NCI-H2196 (cell line): ENCODE measurements around the gene KCTD3.
A peak's percentile ranks its signal among the peaks of the same experiment; 100 is the strongest.

Experiments
- DNase-seq: peaks from one replicate; lab custom pipeline; 2025; ENCODE audit not compliant: unreplicated experiment; lab: John Stamatoyannopoulos, UW

Gene KCTD3

GRCh38 chr1:215555531-215555930 lies 11.6 kb upstream of the KCTD3 start:
- no peak for DNase-seq

DNA sequence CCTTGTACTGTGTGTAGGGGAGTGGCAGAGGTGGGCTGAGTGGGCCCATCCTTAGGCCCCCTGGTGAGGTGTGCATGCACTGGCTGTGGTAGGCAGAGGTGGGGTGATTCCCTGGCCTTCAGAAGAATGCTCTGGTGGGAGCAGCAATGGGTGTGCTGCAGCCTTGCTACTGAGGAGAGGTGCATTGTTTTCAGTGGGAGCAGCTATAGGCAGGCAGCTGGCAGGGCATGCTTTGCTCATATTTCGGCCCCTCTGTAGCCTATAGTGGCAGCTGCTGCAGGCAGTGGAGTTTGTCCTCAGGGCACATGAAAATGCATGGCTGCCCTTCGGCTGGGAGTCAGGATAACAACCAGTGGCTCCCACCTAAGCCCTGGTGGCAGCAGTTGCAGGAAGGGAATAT lies 10.1 kb upstream of the KCTD3 start:
- DNase-seq: no peak

DNA sequence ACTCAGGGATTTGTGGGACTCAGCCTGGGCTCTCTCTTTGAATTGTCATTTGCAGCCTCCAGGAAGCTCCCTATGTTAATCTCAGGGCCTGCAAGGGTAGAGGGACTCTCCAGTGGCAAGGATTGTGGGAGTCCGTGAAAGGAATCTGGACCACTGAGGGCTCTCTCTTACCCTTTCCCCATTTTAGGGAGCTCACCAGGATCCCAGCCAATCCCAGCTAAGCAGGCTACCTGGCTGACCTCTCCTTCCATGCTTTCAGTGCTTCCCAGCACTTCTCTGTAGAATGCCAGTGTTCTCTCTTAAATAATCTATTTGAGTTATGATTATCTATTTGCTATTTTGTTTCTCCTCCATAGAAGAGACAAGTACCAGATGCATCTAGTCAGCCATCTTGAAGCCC lies 9.6 kb upstream of the KCTD3 start:
- no peak for DNase-seq

- DNase-seq: no peak
Observed at GRCh38 chr1:215557992-215558626, 9.0 kb upstream of the KCTD3 start.

- DNase-seq: peak; percentile 56
Observed at GRCh38 chr1:215567491-215568298, 591 bp downstream of the KCTD3 start.

GRCh38 chr1:215568299-215568692 lies 1.2 kb downstream of the KCTD3 start:
- no peak for DNase-seq

- no peak for DNase-seq
Observed at GRCh38 chr1:215569986-215570824, 3.1 kb downstream of the KCTD3 start.

DNA sequence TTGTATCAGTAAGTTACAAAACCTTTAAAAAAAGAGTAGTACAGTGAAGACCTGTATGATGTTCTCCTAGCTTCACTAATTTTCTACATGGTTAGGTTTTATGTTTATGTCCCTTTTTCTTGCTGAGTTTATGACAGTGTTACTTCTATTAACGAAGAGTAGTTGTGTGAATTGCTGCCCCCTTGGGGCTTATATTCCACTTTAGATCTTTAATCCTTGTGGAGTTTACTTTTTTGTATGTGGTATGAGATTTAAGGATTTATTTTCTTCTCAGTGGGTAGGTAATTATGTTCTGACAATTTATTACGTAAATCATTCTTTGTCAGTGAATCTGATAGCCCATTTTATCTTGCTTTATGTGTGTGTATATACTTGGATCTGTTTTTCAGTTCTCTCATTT lies 14.8 kb downstream of the KCTD3 start:
- DNase-seq: no peak

GRCh38 chr1:215583185-215583749 lies 16.2 kb downstream of the KCTD3 start:
- no peak for DNase-seq

DNA sequence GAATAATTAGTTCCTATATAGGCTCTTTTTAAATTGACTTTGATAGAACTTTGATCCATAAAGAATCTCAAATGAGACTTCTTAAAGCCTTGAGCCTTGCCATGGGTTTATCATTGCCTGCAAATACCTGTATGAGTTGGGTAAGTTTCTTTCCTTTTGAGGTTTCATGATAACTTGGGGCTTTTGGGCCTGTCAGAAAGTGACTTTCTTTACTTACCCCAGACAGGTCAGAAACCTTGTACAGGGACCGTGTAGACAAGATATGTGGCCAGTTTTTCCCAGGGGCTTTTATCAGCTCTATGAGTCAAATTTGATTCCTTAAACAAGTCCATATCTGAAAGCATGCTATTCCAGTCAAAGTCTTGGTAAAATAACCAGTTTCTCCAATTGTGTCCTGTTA lies 17.3 kb downstream of the KCTD3 start:
- DNase-seq: no peak

DNA sequence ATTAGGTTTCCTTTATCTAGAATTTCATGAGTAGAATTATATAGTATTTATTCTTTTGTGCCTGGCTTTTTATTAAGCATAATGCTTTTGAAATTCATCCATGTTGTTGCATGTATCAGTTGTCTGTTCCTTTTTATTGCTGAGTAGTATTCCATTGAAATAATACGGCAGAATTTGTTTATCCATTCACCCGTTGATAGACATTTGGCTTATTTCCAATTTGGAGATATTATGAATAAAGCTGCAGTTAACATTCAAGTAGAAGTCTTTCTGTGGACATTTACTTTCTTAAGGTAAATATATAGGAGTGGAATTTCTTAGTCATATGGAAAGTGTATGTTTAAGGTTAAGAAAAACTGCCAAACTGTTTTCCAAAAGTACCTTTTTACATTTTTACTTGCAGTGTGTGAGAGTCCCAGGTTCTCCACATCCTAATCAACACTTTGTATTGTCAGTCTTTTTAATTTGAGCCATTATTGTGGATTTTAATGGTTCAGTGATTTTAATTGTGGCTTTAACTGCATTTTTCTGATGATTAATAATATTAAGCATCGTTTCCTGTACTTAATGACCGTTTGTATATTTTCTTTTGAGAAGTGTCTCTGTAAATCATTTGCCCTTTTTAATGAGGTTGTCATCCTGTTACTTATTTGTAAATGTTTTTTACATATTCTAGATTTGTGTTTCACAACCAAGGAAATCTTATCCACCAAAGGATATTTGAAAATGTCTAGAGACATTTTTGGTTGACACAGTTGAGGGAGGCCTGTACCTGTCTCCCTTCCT lies 22.7 kb downstream of the KCTD3 start:
- no peak for DNase-seq

GRCh38 chr1:215590779-215591491 lies 23.8 kb downstream of the KCTD3 start:
- no peak for DNase-seq

GRCh38 chr1:215594640-215595039 lies 27.5 kb downstream of the KCTD3 start:
- DNase-seq: no peak

GRCh38 chr1:215595231-215595630 lies 28.1 kb downstream of the KCTD3 start:
- DNase-seq: no peak

DNA sequence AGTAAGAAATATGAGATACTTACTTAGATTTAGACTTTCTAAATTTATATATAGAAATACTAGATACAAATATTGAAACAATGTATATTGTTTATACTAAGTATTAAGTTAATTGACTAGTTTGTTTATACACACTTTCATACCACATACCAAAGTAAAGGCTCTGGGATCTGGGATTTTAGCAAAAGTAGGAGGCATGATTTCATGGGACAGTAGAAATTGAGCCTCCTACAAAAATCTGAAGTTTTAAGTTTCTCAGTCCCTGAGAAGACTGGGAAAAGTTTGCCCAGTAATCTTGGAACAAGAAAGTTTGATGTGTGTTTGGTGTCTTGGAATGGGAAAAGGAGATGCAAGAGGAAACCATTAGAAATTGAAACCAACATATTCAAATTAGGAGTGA lies 30.9 kb downstream of the KCTD3 start:
- DNase-seq: no peak

DNA sequence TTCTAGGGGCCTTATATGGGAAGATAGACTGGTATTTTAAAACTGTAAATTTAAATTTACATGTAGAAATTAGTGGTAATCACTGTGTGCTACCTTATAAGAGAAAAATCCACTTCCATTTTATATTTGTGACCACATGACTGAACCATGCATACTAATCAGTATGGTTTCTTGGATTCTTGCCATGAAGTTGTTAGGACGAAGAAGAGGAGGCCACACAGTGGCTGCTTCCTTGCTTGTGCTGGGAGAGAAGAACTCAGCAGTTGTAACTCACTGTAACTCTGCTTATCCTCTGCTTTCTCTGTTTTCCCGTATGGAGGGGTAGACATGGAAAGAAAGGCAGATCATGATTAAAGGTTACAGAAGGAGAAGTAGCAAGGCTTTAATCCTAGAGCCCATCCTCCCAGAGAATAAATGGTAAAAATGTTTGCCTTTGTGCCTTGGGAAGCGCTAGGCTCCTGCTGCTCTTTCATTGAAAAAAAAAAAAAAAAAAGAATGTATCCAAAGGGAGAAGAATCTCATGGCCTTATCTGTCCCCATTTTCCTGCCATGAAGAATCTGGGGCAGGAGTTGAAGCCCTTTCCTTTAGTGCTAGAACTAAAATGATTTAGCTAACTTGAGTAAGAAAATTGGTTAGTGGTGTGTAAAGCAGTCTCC lies 32.4 kb downstream of the KCTD3 start:
- DNase-seq: no peak

DNA sequence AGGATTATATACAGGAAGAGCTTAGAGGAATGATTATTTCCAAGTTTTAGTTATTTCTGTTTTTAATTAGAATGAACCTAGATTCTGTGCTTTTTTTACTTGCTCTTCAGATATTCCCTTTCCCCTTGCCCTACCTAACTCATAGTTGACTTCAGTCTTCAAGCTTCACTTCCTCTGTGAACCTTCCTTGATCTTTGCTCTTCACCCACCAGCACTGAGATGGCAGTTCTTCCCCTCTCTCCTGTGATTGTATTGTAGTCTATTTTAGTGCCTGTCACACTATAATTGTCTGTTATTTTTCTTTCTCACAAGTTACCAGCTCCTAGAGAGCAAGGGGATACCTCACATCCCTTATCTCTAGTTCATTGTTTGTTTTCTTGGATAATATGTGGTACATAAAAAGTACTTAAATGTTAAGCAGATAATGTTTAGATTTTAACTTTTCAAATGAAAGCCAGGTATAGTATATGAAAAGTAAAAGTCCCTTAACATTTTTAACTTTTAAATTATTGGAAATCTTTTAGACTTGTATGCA lies 33.2 kb downstream of the KCTD3 start:
- DNase-seq: no peak

DNA sequence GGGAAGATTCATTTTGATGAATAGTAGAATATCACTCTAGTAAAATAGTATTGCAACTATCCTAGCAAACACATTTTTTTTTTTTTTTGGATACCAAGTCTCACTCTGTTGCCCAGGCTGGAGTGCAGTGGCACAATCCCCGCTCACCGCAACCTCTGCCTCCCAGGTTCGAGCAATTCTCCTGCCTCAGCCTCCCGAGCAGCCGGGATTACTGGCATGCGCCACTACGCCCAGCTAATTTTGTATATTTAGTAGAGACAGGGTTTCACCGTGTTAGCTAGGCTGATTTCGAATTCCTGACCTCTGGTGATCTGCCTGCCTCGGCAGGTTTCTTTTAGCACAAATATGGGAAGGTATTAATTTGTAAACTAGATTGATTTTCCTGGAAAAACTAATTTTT lies 33.8 kb downstream of the KCTD3 start:
- DNase-seq: no peak

DNA sequence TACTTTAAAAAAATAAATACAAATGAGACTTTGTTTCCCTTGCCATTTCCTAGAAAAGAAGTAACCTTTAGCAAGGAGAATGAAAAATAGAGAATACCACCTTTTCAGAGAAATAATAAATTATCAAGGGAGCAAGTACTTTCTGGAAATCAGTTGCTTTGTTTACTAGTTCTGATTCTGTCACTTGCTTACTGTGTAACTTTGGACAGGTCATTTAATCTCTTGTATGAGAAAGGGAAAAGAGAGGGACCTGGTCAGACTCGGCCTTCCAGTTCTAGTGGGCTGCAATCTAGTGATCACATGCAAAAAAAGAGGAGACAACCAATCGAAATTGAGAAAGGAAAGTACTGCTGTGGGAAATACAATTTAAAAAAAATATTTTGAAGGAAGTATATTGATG lies 34.2 kb downstream of the KCTD3 start:
- no peak for DNase-seq
